T-helper 2 cell treated with Interferon-gamma antibody and Interleukin-4, amounts not matched to agents 5 μg/mL and 100 μg/mL, for 36 hours (primary cell): ENCODE results near the gene CENPVL1.
"Not testable (repeated sequence)": the region's sequence is repeated elsewhere in the genome, so short reads cannot be mapped to it uniquely, and the experiment has no call there.

Source experiments
- DNase-seq: peaks from one replicate; pipeline ENCODE4 v3.0.0; 2021; ENCODE audit warnings: low spot score
- H3K27ac Mint-ChIP-seq: one replicate; pipeline ENCODE4 v1.8.0; 2021; ENCODE audit warnings: mild to moderate bottlenecking, mixed read lengths
- H3K27me3 Mint-ChIP-seq: one replicate; pipeline ENCODE4 v1.8.0; 2021; ENCODE audit warnings: low read depth, mixed read lengths
- H3K36me3 Mint-ChIP-seq: one replicate; pipeline ENCODE4 v1.8.0; 2021; ENCODE audit warnings: low read depth, mixed read lengths
- H3K4me1 Mint-ChIP-seq: one replicate; pipeline ENCODE4 v1.8.0; 2021; ENCODE audit warnings: low read depth, mixed read lengths
- H3K4me3 Mint-ChIP-seq: one replicate; pipeline ENCODE4 v1.8.0; 2022; ENCODE audit warnings: mild to moderate bottlenecking, moderate library complexity, mixed read lengths
- H3K9me3 Mint-ChIP-seq: one replicate; pipeline ENCODE4 v1.8.0; 2021; ENCODE audit warnings: mixed read lengths

Gene CENPVL1

GRCh38 chrX:51710277-51711164 lies at the start of gene CENPVL1:
Gene CENPVL1, plus strand, starts transcription at chrX:51710512. Its CDS starts 0 bp downstream, at chrX:51710512.
- H3K36me3 Mint-ChIP-seq, H3K27me3 Mint-ChIP-seq, H3K4me3 Mint-ChIP-seq, H3K27ac Mint-ChIP-seq, H3K4me1 Mint-ChIP-seq, DNase-seq, H3K9me3 Mint-ChIP-seq: not testable (repeated sequence)

DNA sequence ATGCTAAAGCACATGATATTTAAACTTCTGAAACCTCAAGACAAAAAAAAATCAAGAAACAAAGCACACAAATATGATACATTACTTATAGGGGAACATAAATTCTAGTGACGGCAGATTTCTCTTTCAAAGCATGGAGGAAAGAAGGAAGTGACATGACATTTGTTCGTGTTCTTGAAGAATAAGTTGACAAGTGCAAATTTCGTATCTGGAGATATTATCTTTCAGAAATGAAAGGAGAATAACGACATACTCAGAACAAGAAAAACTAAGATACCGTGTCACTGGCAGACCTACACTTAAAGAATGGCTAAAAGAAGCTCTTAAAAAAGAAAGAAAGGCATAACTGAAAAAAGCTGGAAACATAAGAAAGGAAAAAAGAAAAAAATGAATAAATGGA lies 44.3 kb upstream of the CENPVL1 start:
- peaks cover 5% of the 10 kb centered on the region for H3K9me3 Mint-ChIP-seq
- H3K27me3 Mint-ChIP-seq: peaks cover 16% of the 10 kb centered on the region
- DNase-seq: no peak
- peaks cover 5% of the 10 kb centered on the region for H3K4me1 Mint-ChIP-seq
- H3K27ac Mint-ChIP-seq: peak overlapping the region; percentile 80
- peak overlapping the region; percentile 71 for H3K4me3 Mint-ChIP-seq
- peaks cover 2% of the 10 kb centered on the region for H3K36me3 Mint-ChIP-seq

DNA sequence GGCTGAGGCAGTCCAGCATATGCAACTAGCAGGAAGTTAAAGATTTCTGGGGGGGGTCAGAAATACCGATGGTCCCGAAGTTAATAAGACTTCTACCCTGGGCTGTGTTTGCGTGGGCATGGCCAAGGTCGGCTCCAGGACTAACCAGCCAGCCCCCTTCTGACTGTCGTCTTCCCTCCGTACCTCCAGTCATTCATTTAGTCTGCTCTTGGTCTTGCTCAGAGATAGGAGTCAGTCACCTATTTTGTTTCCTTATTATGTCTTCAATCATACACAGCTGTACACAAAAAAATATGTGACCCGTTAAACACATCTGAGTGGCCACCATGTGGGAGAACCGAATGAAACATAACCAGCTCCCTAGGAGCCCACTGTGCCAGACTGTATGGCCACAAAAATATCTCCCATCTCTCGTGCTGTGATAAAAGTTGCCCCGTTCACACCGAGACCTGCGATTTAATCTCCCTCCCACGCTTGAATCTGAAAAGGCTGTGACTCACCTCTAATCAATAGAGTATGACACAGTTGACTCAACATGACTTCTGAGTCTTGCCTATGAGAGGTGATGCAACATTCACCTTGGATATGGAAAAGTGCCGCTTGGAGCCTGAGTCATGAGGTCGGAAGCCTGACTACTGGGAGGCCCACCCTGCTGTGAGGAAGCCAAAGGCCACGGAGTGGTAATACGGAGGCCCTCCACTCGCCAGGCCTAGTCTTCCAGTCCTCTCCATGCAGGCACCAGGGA lies 30.5 kb upstream of the CENPVL1 start:
- not testable (repeated sequence) for H3K4me1 Mint-ChIP-seq, H3K27ac Mint-ChIP-seq, H3K4me3 Mint-ChIP-seq, H3K27me3 Mint-ChIP-seq, H3K9me3 Mint-ChIP-seq, H3K36me3 Mint-ChIP-seq, DNase-seq

GRCh38 chrX:51681808-51682719 lies 28.2 kb upstream of the CENPVL1 start:
- not testable (repeated sequence) for H3K4me1 Mint-ChIP-seq, DNase-seq, H3K27me3 Mint-ChIP-seq, H3K4me3 Mint-ChIP-seq, H3K27ac Mint-ChIP-seq, H3K9me3 Mint-ChIP-seq, H3K36me3 Mint-ChIP-seq

DNA sequence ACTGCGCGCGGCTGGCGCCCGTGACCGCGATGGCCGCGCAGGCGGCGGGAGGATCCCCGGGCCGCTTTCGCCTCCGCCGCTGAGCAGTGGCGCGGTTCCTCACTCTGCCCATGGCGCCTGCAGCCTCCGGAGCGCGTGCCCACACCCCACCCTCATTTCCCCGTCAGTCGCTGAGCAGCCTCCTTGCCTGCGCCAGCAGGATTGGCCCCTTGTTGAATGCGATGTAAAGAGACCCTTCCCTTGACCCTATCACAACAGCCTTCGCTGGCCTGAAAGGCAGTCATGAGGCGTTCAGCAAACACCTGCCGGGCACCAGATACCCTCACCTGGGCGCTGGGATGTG lies 27.6 kb upstream of the CENPVL1 start, which contains the start of gene CENPVL2:
CENPVL2 (minus strand) TSS at position 112 of the 343 bp plus-strand sequence; CDS start at position 112, 0 bp downstream.
- H3K27ac Mint-ChIP-seq, H3K4me1 Mint-ChIP-seq, H3K36me3 Mint-ChIP-seq, H3K4me3 Mint-ChIP-seq, H3K27me3 Mint-ChIP-seq, DNase-seq, H3K9me3 Mint-ChIP-seq: not testable (repeated sequence)

DNA sequence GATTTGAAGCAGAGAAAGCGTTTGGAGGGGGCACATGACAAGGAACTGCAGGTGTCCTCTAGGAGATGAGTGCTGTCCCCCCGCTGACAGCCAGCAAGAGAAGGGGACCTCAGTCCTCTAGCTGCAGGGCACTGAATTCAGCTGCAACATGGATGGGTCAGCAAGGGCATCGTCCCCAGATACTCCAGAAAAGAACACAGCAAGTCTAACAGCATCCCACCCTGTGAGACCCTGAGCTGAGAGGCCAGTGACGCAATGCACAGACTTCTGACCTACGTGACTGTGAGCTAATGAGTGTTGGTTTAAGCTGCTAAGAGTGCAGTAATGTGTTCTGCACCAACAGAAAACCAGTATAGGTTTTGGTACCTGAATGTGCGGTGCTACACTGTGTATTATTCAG lies 16.1 kb upstream of the CENPVL1 start:
- no peak for DNase-seq
- H3K9me3 Mint-ChIP-seq: no peaks in the 10 kb centered on the region
- H3K4me1 Mint-ChIP-seq: no peaks in the 10 kb centered on the region
- peaks cover 2% of the 10 kb centered on the region for H3K27me3 Mint-ChIP-seq
- H3K36me3 Mint-ChIP-seq: no peaks in the 10 kb centered on the region
- H3K4me3 Mint-ChIP-seq: no peak overlapping the region
- H3K27ac Mint-ChIP-seq: no peak overlapping the region

- no peak for DNase-seq
- H3K9me3 Mint-ChIP-seq: no peaks in the 10 kb centered on the region
- H3K4me1 Mint-ChIP-seq: no peaks in the 10 kb centered on the region
- H3K4me3 Mint-ChIP-seq: no peak overlapping the region
- no peak overlapping the region for H3K27ac Mint-ChIP-seq
- peaks cover 2% of the 10 kb centered on the region for H3K27me3 Mint-ChIP-seq
- no peaks in the 10 kb centered on the region for H3K36me3 Mint-ChIP-seq
These were observed 12.9 kb upstream of the CENPVL1 start for GRCh38 chrX:51697397-51697796.

DNA sequence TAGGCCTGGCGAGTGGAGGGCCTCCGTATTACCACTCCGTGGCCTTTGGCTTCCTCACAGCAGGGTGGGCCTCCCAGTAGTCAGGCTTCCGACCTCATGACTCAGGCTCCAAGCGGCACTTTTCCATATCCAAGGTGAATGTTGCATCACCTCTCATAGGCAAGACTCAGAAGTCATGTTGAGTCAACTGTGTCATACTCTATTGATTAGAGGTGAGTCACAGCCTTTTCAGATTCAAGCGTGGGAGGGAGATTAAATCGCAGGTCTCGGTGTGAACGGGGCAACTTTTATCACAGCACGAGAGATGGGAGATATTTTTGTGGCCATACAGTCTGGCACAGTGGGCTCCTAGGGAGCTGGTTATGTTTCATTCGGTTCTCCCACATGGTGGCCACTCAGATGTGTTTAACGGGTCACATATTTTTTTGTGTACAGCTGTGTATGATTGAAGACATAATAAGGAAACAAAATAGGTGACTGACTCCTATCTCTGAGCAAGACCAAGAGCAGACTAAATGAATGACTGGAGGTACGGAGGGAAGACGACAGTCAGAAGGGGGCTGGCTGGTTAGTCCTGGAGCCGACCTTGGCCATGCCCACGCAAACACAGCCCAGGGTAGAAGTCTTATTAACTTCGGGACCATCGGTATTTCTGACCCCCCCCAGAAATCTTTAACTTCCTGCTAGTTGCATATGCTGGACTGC lies 2.8 kb downstream of the CENPVL1 start:
- not testable (repeated sequence) for H3K4me1 Mint-ChIP-seq, DNase-seq, H3K9me3 Mint-ChIP-seq, H3K4me3 Mint-ChIP-seq, H3K27ac Mint-ChIP-seq, H3K27me3 Mint-ChIP-seq, H3K36me3 Mint-ChIP-seq

- Mint-ChIP-seq H3K27ac (no peak overlapping the region), H3K4me1 (no peaks in the 10 kb centered on the region), H3K4me3 (no peak overlapping the region), H3K27me3 (peaks cover 2% of the 10 kb centered on the region), H3K36me3 (no peaks in the 10 kb centered on the region), H3K9me3 (no peaks in the 10 kb centered on the region)
- no peak for DNase-seq
These were observed 17.9 kb downstream of the CENPVL1 start for GRCh38 chrX:51728202-51728601.

- Mint-ChIP-seq H3K4me1 (no peaks in the 10 kb centered on the region), H3K36me3 (no peaks in the 10 kb centered on the region), H3K27ac (no peak overlapping the region), H3K4me3 (no peak overlapping the region), H3K27me3 (peaks cover 22% of the 10 kb centered on the region), H3K9me3 (no peaks in the 10 kb centered on the region)
- no peak for DNase-seq
These were observed 26.8 kb downstream of the CENPVL1 start for GRCh38 chrX:51737091-51737490.

DNA sequence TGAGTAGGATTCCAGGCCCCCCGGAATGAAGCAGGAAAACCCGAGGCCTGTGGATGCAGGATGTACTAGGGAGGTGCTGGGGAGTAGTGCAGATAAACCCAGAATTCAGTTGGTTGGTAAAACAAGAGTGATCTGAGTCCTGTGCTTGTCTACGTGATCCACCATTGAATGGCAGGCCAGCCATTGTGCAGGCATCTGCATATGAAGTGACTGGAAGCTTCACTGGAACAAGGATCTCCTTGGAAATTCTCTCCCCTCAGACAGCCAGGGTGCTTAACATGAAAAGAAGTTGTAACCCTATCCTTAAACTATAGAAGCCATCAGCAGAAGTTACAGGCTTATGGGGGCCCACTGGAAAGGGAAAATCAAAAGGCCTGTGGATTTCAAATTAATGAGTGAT lies 32.3 kb downstream of the CENPVL1 start:
- peak overlapping the region; percentile 85 for H3K27ac Mint-ChIP-seq
- H3K27me3 Mint-ChIP-seq: peaks cover 5% of the 10 kb centered on the region
- H3K36me3 Mint-ChIP-seq: peaks cover 32% of the 10 kb centered on the region
- H3K4me1 Mint-ChIP-seq: peaks cover 16% of the 10 kb centered on the region
- peaks cover 15% of the 10 kb centered on the region for H3K9me3 Mint-ChIP-seq
- no peak for DNase-seq
- H3K4me3 Mint-ChIP-seq: peak overlapping the region; percentile 96

DNA sequence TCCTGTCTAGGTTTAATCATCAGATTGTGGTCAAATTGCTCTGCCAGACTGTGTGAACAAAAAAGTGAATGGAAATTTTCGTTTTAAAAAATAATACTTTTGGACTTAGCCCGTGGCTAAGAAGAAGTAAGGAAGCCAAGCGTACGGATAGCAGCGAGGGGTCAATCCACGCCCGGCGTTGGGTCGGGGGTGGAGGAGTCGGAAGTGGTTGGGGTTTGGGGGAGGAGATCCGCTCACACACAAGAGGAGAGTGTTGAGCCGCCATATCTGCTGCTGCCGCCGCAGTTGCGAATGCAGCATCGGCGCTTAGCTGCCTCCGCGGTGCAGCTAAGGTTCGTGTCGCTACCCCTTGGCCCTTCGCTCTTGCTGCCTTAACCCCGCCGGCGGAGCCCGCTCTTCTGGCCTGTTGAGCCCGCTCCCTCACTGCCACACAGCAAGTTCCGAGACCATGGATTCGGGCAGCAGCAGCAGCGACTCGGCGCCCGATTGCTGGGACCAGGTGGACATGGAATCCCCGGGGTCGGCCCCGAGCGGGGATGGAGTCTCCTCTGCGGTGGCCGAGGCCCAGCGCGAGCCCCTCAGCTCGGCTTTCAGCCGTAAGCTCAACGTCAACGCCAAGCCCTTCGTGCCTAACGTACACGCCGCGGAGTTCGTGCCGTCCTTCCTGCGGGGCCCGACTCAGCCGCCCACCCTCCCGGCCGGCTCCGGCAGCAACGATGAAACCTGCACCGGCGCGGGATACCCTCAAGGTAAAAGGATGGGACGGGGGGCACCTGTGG lies 33.1 kb downstream of the CENPVL1 start, which contains the start of gene GSPT2:
GSPT2 (plus strand) TSS at position 264 of the 779 bp plus-strand sequence; CDS start at position 449, 185 bp downstream.
- H3K4me1 Mint-ChIP-seq: peaks cover 16% of the 10 kb centered on the region
- H3K9me3 Mint-ChIP-seq: peaks cover 15% of the 10 kb centered on the region
- no peaks in the 10 kb centered on the region for H3K27me3 Mint-ChIP-seq
- DNase-seq: peak; percentile 64
- H3K27ac Mint-ChIP-seq: peak within 1 kb of the TSS; percentile 85
- H3K4me3 Mint-ChIP-seq: peak within 1 kb of the TSS; percentile 96
- peaks cover 32% of the 10 kb centered on the region for H3K36me3 Mint-ChIP-seq
